Subcutaneous adipose tissue (tissue), 4 donors: ENCODE data around the gene LKAAEAR1. TPM values are rescaled to one million over a fixed set of nuclear protein-coding genes. Genes with fewer than 3 reads are reported as not detected.

Experiments
- total RNA-seq, 4 donors: library from RNA; depleted of rRNA; stranded (reverse); fragments of >200 nt; gene quantifications; one replicate each; pipeline ENCODE4 v1.1.0, GENCODE V29; 2016
- TF ChIP-seq, protein P1 (sequence below): fragments of 450-650 bp; IDR thresholded peaks from one replicate; pipeline ENCODE4 v1.5.1; 2016; ENCODE audit warnings: low read depth, mild to moderate bottlenecking, control low read depth, antibody characterized with exemption, moderate library complexity

The LKAAEAR1 gene
- total RNA-seq, 4 donors from 2014 or later: not detected

DNA sequence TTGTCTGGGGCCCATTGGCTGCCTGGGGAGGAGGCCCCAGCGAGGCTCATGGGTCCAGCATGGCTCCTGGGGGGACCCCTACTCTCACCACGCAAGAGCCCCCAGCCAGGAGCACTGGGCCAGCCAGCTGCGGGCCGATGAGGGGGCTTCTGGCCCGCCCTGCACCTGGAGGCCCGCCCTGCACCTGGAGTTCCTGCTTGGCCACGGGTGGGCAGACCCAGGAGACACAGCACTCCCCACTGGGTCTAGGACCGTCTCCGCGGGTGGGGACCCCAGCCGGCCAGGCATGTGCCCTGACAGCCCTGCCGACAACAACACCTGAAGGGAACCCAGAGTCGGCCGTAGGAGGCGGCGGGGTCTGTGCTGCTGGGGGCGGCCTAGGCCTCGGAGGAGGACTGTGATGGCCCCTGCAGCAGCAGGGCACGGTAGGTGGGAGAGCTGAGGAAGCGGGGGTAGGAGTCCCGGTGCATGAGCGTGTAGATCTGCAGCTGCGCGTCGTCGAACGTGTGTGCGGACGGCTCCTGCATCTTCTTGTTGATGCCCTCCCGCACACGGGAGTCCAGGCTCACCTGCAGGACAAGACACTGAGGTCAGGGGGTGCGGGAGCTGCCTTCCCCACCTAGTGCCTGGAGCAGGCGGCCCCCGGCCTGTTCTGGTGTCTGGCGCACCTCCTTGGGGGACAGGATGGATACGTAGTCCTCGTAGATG, 10.6 kb downstream of the LKAAEAR1 start:
- TF ChIP-seq, protein P1, sequence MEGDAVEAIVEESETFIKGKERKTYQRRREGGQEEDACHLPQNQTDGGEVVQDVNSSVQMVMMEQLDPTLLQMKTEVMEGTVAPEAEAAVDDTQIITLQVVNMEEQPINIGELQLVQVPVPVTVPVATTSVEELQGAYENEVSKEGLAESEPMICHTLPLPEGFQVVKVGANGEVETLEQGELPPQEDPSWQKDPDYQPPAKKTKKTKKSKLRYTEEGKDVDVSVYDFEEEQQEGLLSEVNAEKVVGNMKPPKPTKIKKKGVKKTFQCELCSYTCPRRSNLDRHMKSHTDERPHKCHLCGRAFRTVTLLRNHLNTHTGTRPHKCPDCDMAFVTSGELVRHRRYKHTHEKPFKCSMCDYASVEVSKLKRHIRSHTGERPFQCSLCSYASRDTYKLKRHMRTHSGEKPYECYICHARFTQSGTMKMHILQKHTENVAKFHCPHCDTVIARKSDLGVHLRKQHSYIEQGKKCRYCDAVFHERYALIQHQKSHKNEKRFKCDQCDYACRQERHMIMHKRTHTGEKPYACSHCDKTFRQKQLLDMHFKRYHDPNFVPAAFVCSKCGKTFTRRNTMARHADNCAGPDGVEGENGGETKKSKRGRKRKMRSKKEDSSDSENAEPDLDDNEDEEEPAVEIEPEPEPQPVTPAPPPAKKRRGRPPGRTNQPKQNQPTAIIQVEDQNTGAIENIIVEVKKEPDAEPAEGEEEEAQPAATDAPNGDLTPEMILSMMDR: no peak

DNA sequence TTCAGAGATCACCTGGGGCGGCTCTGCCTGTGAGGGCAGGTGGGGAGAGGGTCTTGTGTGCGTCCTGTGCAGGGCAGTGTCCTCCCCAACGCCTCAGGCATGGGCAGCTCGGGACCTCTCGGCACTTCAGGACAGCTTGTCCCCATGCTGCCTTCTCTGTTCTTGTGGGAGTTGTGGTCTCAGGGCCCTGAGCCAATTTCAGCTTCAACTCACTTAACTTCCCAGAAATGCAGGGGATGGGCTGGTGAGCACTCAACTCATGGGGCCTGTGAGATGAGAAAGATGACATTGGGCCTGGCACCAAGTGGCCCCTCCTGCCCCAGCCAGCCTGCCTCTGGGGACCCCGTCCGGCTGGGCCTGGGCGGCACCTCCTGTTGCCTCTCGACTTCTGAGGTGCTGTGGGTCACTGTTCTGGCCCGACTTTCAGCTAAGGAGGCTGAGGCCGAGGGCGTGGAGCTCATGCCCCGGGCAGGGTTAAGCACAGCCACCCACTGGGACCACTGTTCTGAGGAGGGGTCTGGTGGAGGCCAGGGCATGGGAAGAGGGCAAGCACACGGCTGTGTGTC, 11.6 kb downstream of the LKAAEAR1 start:
- TF ChIP-seq, protein P1: no peak

DNA sequence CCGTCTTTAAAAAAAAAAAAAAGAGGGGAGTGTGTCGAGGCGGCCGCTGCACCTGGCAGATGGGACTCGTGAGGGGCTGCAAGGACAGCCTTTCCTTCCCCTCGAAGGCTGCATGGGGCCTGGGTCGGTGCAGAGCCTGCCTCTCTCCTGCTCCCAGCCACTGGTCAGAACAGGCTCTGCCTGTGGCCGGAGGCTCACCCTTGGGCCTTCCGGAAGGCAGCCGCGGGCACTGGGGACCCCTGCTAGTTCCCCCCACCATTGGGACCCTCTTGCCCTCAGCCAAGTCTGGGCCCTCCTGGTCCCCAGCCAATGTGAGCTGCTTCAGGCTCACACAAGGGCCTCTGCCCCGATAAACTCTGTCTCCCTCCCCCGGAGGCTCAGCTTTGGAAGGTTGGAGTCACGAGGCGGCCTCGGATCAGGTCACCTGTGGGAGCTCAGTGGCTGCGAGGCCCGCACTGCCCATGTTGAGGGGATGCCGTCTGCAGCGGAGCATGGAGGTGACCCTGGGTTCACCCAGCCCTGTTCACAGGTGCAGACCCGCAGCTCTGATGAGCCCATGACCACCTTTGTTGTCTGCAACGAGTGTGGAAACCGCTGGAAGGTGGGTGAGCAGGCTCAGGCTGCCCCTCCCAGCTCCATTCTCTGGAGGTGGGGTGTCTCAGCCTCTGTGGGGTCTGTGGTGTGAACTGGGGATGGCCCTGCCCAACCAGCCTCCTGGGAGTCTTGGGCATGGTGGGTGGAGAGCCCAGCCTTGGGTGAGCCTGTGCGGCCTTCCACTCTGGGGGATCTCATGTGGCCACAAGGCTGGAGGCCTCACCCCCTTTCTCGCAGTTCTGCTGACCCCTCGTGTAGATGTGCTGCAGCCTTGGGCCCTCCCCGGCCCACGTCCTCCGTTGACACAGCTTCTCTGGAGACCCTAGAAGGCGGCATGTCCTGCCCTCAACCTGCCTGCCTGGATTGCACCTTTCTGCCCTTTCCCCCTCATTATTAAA, 12.6 kb downstream of the LKAAEAR1 start:
- TF ChIP-seq, protein P1: no peak

DNA sequence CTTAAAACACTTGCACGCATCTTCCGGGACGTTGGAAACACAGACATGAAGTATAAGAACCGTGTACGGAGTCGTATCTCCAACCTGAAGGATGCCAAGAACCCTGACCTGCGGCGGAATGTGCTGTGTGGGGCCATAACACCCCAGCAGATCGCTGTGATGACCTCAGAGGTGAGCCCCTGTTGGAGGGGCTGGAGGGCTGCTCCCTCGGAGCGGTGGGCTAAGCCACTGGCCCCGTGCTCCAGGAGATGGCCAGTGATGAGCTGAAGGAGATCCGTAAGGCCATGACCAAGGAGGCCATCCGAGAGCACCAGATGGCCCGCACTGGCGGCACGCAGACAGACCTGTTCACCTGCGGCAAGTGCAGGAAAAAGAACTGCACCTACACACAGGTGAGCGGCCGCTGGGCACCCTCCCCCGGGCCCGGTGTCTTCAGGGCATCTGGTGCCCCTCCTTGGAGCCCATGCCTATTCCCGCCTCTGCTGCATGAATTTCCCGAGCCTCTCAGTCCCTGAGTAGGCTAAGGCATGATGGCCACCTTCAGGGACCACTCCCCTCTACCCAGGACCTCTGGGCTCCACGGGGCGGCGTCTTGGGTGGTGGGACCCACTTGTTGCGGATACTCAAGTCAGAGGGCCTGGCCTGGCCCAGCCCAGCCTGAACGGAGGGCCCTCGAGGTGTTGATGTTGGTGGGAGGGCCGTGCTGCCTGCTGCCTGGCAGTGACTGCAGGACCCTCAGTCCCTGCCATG, 13.8 kb downstream of the LKAAEAR1 start:
- TF ChIP-seq, protein P1: no peak

DNA sequence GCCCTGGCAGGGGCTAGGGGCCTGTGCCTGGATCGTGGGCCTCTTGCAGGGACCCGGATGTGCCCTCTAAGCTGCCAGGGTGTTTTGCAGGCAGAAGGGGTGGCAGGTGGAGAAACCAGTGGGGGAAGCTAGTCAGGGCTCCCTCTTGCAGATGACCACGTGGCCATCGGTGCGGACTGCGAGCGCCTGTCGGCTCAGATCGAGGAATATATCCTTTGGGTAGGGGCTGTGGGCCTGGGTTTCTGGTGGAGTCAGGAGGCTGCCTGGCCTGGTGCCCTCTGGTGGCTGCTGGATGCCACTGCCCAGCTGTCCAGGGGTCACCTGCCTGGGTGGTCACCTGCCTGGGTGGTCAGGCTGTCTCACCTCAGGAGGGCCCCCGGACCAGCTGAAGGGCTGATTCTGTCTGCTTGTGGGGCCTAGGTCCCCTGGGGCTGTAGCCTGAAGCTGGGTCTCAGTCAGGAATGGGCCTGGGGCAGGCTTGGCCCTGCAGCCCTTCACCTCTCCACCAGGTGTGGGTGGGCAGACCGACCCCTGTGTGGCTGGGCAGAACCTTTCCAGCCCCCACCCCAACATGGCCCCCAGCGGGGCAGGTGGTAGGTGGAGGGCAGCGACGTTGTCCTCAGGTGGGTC, 14.5 kb downstream of the LKAAEAR1 start:
- TF ChIP-seq, protein P1: no peak

DNA sequence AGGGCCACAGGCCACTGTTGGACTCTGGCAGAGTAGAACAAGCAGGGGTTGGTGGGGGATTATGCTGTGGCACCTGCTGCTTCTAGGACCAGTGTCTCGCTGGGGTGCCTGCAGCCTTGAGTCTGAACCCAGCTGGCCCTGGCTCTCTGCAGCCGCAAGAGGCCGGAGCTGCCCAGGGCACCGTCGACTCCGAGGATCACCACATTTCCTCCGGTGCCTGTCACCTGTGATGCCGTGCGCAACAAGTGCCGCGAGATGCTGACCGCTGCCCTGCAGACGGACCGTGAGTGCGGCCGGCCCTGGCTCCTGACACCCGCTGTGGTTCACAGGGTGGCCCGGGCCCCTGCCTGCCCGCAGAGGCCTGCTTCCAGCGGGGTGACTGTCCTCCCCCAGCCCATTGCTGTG, 15.0 kb downstream of the LKAAEAR1 start:
- TF ChIP-seq, protein P1: no peak
